ENCODE data around the gene ZNF234. TPM values are rescaled to one million over a fixed set of nuclear protein-coding genes. Genes with fewer than 3 reads are reported as not detected.

ZNF234 gene
- total and polyA plus RNA-seq, 2 donors (not counting 1 experiment from before 2014, with no cell fraction given) = 3.1 to 27.5 TPM

GRCh38 chr19:44192127-44192526 lies 50.8 kb downstream of the ZNF234 start:
- H4K20me1 ChIP-seq (ENCODE audit: control insufficient read depth, insufficient read depth, low read length, poor library complexity, severe bottlenecking) = no peaks in the 10 kb centered on the region
- intact Hi-C loops (cut with micrococcal nuclease) = no loop called here
- ATAC-seq (ENCODE audit: low read depth) = no peak
- no peaks in the 10 kb centered on the region for H3K79me2 ChIP-seq (ENCODE audit: control insufficient read depth, insufficient read depth, low read length)
- H3K9ac ChIP-seq (ENCODE audit: low read length) = no peak overlapping the region
- WGBS (ENCODE audit: insufficient coverage) = 91% methylated on average over 3 of the region's 5 CpGs
- POLR2A ChIA-PET = no interaction called here
- Mint-ChIP-seq H3K27ac (no peak overlapping the region), H3K27me3 (peaks cover 17% of the 10 kb centered on the region), H3K4me3 (no peak overlapping the region), H3K4me1 (no peaks in the 10 kb centered on the region), H3K9me3 (ENCODE audit: insufficient read depth) (peaks cover 12% of the 10 kb centered on the region)
- no peaks in the 10 kb centered on the region for H3K4me1 ChIP-seq (ENCODE audit: control insufficient read depth in 2 of 2, insufficient read depth in 2 of 2, low read length in 2 of 2)
- H3K4me2 ChIP-seq (replicated peaks; ENCODE audit: low read depth, low read length, poor library complexity, severe bottlenecking) = no peak overlapping the region
- no peak for DNase-seq
- no peaks in the 10 kb centered on the region for H3K27me3 ChIP-seq (replicated peaks in 1 of 4; ENCODE audit: control extremely low read depth in 1 of 4, control insufficient read depth in 3 of 4, insufficient read depth in 4 of 4, low read length in 3 of 4)
- H3K27ac ChIP-seq (ENCODE audit: low read length in 2 of 2) = no peak overlapping the region
- CTCF ChIA-PET = no interaction called here
- H3K4me3 ChIP-seq (ENCODE audit: control extremely low read depth in 1 of 5, extremely low read depth in 1 of 5, insufficient read depth in 1 of 5, low read depth in 2 of 5, low read length in 4 of 5) = no peak overlapping the region
- peaks cover 5 to 10% (median 8%) of the 10 kb centered on the region in 3 donors for H3K9me3 ChIP-seq (ENCODE audit: control extremely low read depth in 1 of 3, control insufficient read depth in 2 of 3, insufficient read depth in 1 of 3, low read length in 2 of 3)
- no peak overlapping the region for H2AFZ ChIP-seq (ENCODE audit: insufficient read depth, low read depth, low read length, poor library complexity, severe bottlenecking)
- no peaks in the 10 kb centered on the region for H3K36me3 ChIP-seq (replicated peaks in 1 of 2; ENCODE audit: control extremely low read depth in 1 of 2, control insufficient read depth in 1 of 2, extremely low read depth in 1 of 2, insufficient read depth in 2 of 2, low read length in 1 of 2)
- no peak for TF ChIP-seq EZH2 (IDR thresholded peaks at IDR 0.05; ENCODE audit: borderline replicate concordance, insufficient read depth, low read depth, low read length, poor library complexity, severe bottlenecking)
- TF ChIP-seq CTCF (IDR thresholded peaks at IDR 0.05) = no peak

GRCh38 chr19:44196772-44197171 lies 55.4 kb downstream of the ZNF234 start:
- Mint-ChIP-seq H3K9me3 (ENCODE audit: insufficient read depth) (peaks cover 3% of the 10 kb centered on the region), H3K27ac (no peak overlapping the region), H3K4me1 (no peaks in the 10 kb centered on the region), H3K27me3 (peaks cover 8% of the 10 kb centered on the region), H3K4me3 (no peak overlapping the region)
- ChIA-PET CTCF (no interaction called here), POLR2A (no interaction called here)
- no peak for DNase-seq
- no peak overlapping the region for H2AFZ ChIP-seq (ENCODE audit: insufficient read depth, low read depth, low read length, poor library complexity, severe bottlenecking)
- H4K20me1 ChIP-seq (ENCODE audit: control insufficient read depth, insufficient read depth, low read length, poor library complexity, severe bottlenecking) = no peaks in the 10 kb centered on the region
- no peak overlapping the region for H3K4me3 ChIP-seq (ENCODE audit: control extremely low read depth in 1 of 5, extremely low read depth in 1 of 5, insufficient read depth in 1 of 5, low read depth in 2 of 5, low read length in 4 of 5)
- TF ChIP-seq CTCF (IDR thresholded peaks at IDR 0.05) (no peak), EZH2 (IDR thresholded peaks at IDR 0.05; ENCODE audit: borderline replicate concordance, insufficient read depth, low read depth, low read length, poor library complexity, severe bottlenecking) (no peak)
- no peaks in the 10 kb centered on the region for H3K79me2 ChIP-seq (ENCODE audit: control insufficient read depth, insufficient read depth, low read length)
- no peak for ATAC-seq (ENCODE audit: low read depth)
- intact Hi-C loops (cut with micrococcal nuclease) = no loop called here
- H3K9ac ChIP-seq (ENCODE audit: low read length) = no peak overlapping the region
- no peaks in the 10 kb centered on the region for H3K36me3 ChIP-seq (replicated peaks in 1 of 2; ENCODE audit: control extremely low read depth in 1 of 2, control insufficient read depth in 1 of 2, extremely low read depth in 1 of 2, insufficient read depth in 2 of 2, low read length in 1 of 2)
- no peaks in the 10 kb centered on the region for H3K4me1 ChIP-seq (ENCODE audit: control insufficient read depth in 2 of 2, insufficient read depth in 2 of 2, low read length in 2 of 2)
- H3K4me2 ChIP-seq (replicated peaks; ENCODE audit: low read depth, low read length, poor library complexity, severe bottlenecking) = no peak overlapping the region
- peaks cover 5 to 15% (median 8%) of the 10 kb centered on the region in 3 donors for H3K9me3 ChIP-seq (ENCODE audit: control extremely low read depth in 1 of 3, control insufficient read depth in 2 of 3, insufficient read depth in 1 of 3, low read length in 2 of 3)
- no peaks in the 10 kb centered on the region for H3K27me3 ChIP-seq (replicated peaks in 1 of 4; ENCODE audit: control extremely low read depth in 1 of 4, control insufficient read depth in 3 of 4, insufficient read depth in 4 of 4, low read length in 3 of 4)
- H3K27ac ChIP-seq (ENCODE audit: low read length in 2 of 2) = no peak overlapping the region
